Keratinocyte (primary cell): ENCODE data around the gene SETD4.

Experiments used
- EZH2 ChIP-seq: IDR thresholded peaks from one replicate; pipeline ENCODE4 v1.6.1; 2012; ENCODE audit warnings: inconsistent platforms, mild to moderate bottlenecking, low read length, moderate library complexity
- TF ChIP-seq, protein P1 (sequence below), 3 experiments: IDR thresholded peaks in 1 of 3; conservative IDR thresholded peaks in 1 of 3; optimal IDR thresholded peaks in 1 of 3; 2 replicates in 2 of 3; 3 replicates in 1 of 3; pipeline versions ENCODE3 to v1.5.1; 2011; ENCODE audit warnings: low read length in 3 of 3, mild to moderate bottlenecking in 3 of 3, moderate library complexity in 2 of 3, control low read depth in 1 of 3, inconsistent platforms in 1 of 3; ENCODE audit not compliant: insufficient read depth in 2 of 3; ENCODE audit errors: extremely low read depth in 1 of 3

DNA sequence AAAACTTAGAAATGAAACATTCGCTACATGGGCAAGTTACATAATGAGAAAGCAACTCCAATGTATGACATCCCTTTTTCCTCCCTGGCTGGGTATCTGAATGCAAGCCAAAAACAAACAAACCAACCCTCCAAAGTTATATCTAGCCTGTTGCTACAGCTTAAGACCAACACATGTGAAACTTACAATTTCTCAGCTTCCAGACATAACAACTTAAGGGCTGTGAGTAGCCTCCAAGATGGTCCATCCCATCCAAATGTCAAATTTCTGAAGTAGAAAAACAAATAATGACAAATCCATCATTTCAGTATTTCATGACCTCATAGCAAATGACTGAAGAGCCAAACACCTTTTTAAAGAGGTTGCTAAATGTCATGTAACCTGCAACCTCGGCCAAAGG is 19.9 kb downstream of the SETD4 start:
- TF ChIP-seq, protein P1, sequence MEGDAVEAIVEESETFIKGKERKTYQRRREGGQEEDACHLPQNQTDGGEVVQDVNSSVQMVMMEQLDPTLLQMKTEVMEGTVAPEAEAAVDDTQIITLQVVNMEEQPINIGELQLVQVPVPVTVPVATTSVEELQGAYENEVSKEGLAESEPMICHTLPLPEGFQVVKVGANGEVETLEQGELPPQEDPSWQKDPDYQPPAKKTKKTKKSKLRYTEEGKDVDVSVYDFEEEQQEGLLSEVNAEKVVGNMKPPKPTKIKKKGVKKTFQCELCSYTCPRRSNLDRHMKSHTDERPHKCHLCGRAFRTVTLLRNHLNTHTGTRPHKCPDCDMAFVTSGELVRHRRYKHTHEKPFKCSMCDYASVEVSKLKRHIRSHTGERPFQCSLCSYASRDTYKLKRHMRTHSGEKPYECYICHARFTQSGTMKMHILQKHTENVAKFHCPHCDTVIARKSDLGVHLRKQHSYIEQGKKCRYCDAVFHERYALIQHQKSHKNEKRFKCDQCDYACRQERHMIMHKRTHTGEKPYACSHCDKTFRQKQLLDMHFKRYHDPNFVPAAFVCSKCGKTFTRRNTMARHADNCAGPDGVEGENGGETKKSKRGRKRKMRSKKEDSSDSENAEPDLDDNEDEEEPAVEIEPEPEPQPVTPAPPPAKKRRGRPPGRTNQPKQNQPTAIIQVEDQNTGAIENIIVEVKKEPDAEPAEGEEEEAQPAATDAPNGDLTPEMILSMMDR (optimal IDR thresholded peaks at IDR 0.05 in 1 of 3, IDR thresholded peaks at IDR 0.05 in 1 of 3, conservative IDR thresholded peaks at IDR 0.05 in 1 of 3; ENCODE audit: extremely low read depth in 1 of 3, insufficient read depth in 2 of 3, low read length in 3 of 3): no peak
- no peak for TF ChIP-seq EZH2
